Mesodermal cell (in vitro differentiated cells): ENCODE results near the gene C2CD5. TPM values are rescaled to one million over a fixed set of nuclear protein-coding genes. Genes with fewer than 3 reads are reported as not detected.

Source experiments
- H3K27ac ChIP-seq: 2 replicates; pipeline ENCODE4 v1.7.0; 2013; ENCODE audit warnings: mild to moderate bottlenecking, low read depth, low read length, moderate library complexity; ENCODE audit not compliant: severe bottlenecking
- H3K36me3 ChIP-seq: 2 replicates; pipeline ENCODE4 v1.7.1; 2013; ENCODE audit warnings: mild to moderate bottlenecking, low read length, moderate library complexity; ENCODE audit not compliant: control insufficient read depth, insufficient read depth
- H3K4me1 ChIP-seq: one replicate; pipeline ENCODE4 v1.7.1; 2013; ENCODE audit warnings: mild to moderate bottlenecking, low read length; ENCODE audit not compliant: insufficient read depth, control insufficient read depth, poor library complexity, severe bottlenecking
- H3K4me3 ChIP-seq: 2 replicates; pipeline ENCODE4 v1.7.0; 2013; ENCODE audit warnings: low read length, control low read depth, mild to moderate bottlenecking; ENCODE audit not compliant: insufficient read depth, poor library complexity, severe bottlenecking; ENCODE audit errors: extremely low read depth
- H3K9me3 ChIP-seq: 2 replicates; pipeline ENCODE4 v1.7.1; 2013; ENCODE audit warnings: mild to moderate bottlenecking, low read length, moderate library complexity; ENCODE audit not compliant: control insufficient read depth
- WGBS, 2 experiments: methylation state at CpG; one replicate each; pipeline ENCODE4 v1.1.5; 2013; ENCODE audit warnings: missing lambda C conversion rate in 2 of 2; ENCODE audit not compliant: insufficient coverage in 2 of 2; 5-methylcytosine and 5-hydroxymethylcytosine counted together
- polyA plus RNA-seq, 2 experiments: library from polyadenylated mRNA; stranded (reverse); fragments of 50-300 nt; gene quantifications; one replicate each; pipeline ENCODE4 v1.2.3, GENCODE V29; 2013

The C2CD5 gene
- 18.4 TPM for polyA plus RNA-seq (2013, experiment 1 of 2)
- 19.8 TPM for polyA plus RNA-seq (2013, experiment 2 of 2)

- H3K27ac ChIP-seq: peak within 1 kb of the TSS; percentile 82
- H3K4me3 ChIP-seq: peak within 1 kb of the TSS; percentile 71
- H3K4me1 ChIP-seq: no peaks in the 10 kb centered on the region
- WGBS, 2 experiments: 2 to 3% methylated on average over 61 of the region's 80 CpGs
- no peaks in the 10 kb centered on the region for H3K9me3 ChIP-seq
- H3K36me3 ChIP-seq: peaks cover 5% of the 10 kb centered on the region
Observed at GRCh38 chr12:22544038-22544979, at the start of gene C2CD5. Gene C2CD5 (minus strand): TSS chr12:22544542. CDS start chr12:22544150, 392 bp downstream.

- Histone ChIP-seq H3K27ac (no peak overlapping the region), H3K4me3 (no peak overlapping the region), H3K36me3 (no peaks in the 10 kb centered on the region), H3K4me1 (no peaks in the 10 kb centered on the region), H3K9me3 (no peaks in the 10 kb centered on the region)
Observed at GRCh38 chr12:22593864-22594263, 49.5 kb upstream of the C2CD5 start.

- no peaks in the 10 kb centered on the region for H3K36me3 ChIP-seq
- H3K27ac ChIP-seq: no peak overlapping the region
- H3K4me3 ChIP-seq: no peak overlapping the region
- no CpG with 5 or more reads among the region's 4 CpGs for WGBS, 2 experiments
- no peaks in the 10 kb centered on the region for H3K4me1 ChIP-seq
- no peaks in the 10 kb centered on the region for H3K9me3 ChIP-seq
Observed at GRCh38 chr12:22588817-22589216, 44.5 kb upstream of the C2CD5 start.

- Histone ChIP-seq H3K27ac (no peak overlapping the region), H3K9me3 (no peaks in the 10 kb centered on the region), H3K4me1 (no peaks in the 10 kb centered on the region), H3K36me3 (no peaks in the 10 kb centered on the region), H3K4me3 (no peak overlapping the region)
- whole genome bisulfite sequencing, 2 experiments: no CpG with 5 or more reads among the region's 3 CpGs
Observed at GRCh38 chr12:22578328-22578727, 34.0 kb upstream of the C2CD5 start.

GRCh38 chr12:22577667-22578066 is 33.3 kb upstream of the C2CD5 start:
- Histone ChIP-seq H3K27ac (no peak overlapping the region), H3K4me1 (no peaks in the 10 kb centered on the region), H3K4me3 (no peak overlapping the region), H3K9me3 (no peaks in the 10 kb centered on the region), H3K36me3 (no peaks in the 10 kb centered on the region)
- no CpG with 5 or more reads among the region's 1 CpG for WGBS, 2 experiments

GRCh38 chr12:22576473-22576872 is 32.1 kb upstream of the C2CD5 start:
- H3K4me3 ChIP-seq: no peak overlapping the region
- 84 to 86% methylated on average over 1 to 2 of the region's 2 CpGs for WGBS, 2 experiments
- H3K27ac ChIP-seq: no peak overlapping the region
- no peaks in the 10 kb centered on the region for H3K9me3 ChIP-seq
- no peaks in the 10 kb centered on the region for H3K4me1 ChIP-seq
- no peaks in the 10 kb centered on the region for H3K36me3 ChIP-seq

- Histone ChIP-seq H3K27ac (no peak overlapping the region), H3K36me3 (no peaks in the 10 kb centered on the region), H3K4me3 (no peak overlapping the region), H3K4me1 (no peaks in the 10 kb centered on the region), H3K9me3 (no peaks in the 10 kb centered on the region)
- WGBS, 2 experiments: no CpG with 5 or more reads among the region's 1 CpG
Observed at GRCh38 chr12:22576065-22576464, 31.7 kb upstream of the C2CD5 start.

GRCh38 chr12:22574921-22575320 is 30.6 kb upstream of the C2CD5 start:
- no peak overlapping the region for H3K27ac ChIP-seq
- no peaks in the 10 kb centered on the region for H3K36me3 ChIP-seq
- H3K9me3 ChIP-seq: no peaks in the 10 kb centered on the region
- no peaks in the 10 kb centered on the region for H3K4me1 ChIP-seq
- H3K4me3 ChIP-seq: no peak overlapping the region
- WGBS, 2 experiments: no CpG with 5 or more reads among the region's 3 CpGs

GRCh38 chr12:22573181-22573580 is 28.8 kb upstream of the C2CD5 start:
- Histone ChIP-seq H3K4me1 (no peaks in the 10 kb centered on the region), H3K4me3 (no peak overlapping the region), H3K27ac (no peak overlapping the region), H3K36me3 (no peaks in the 10 kb centered on the region), H3K9me3 (no peaks in the 10 kb centered on the region)
- 70% methylated on average over 2 of the region's 3 CpGs; no CpG with 5 or more reads in 1 of the 2 experiments for WGBS, 2 experiments

- Histone ChIP-seq H3K4me1 (no peaks in the 10 kb centered on the region), H3K9me3 (no peaks in the 10 kb centered on the region), H3K36me3 (no peaks in the 10 kb centered on the region), H3K4me3 (no peak overlapping the region), H3K27ac (no peak overlapping the region)
Observed at GRCh38 chr12:22569253-22569652, 24.9 kb upstream of the C2CD5 start.
